ENCODE data around the gene MARCHF5. TPM values are rescaled to one million over a fixed set of nuclear protein-coding genes. Genes with fewer than 3 reads are reported as not detected.

Gene MARCHF5
- total and polyA plus RNA-seq, 2 of the 8 experiments (the other 6 are each of a cell fraction or from before 2014, with no cell fraction given), result 8.7 to 26.8 TPM

DNA sequence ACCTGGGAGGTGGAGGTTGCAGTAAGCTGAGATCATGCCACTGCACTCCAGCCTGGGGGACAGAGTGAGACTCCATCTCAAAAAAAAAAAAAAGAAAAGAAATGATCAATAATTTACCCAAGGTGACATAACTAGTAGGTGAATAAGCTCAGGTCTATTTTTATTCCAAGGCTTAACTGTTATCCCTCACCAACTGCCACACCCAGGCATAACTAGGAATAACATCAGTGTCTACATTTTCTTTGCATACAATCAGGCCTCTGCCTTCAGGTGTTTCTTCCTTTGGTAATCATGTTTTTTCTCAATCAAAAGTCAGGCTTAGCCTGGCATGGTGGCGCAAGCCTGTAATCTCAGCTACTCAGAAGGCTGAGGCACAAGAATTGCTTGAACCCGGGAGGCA lies 26.7 kb upstream of the MARCHF5 start:
- Histone ChIP-seq H3K14ac (ENCODE audit: insufficient read length) (no peak overlapping the region), H3K23me2 (ENCODE audit: low read depth, low read length) (no peaks in the 10 kb centered on the region), H3K27ac (ENCODE audit: low read depth, low read length) (no peak overlapping the region), H4K8ac (ENCODE audit: extremely low read depth, insufficient read depth, low read length) (no peak overlapping the region), H3K4me3 (ENCODE audit: extremely low read depth in 1 of 4, insufficient read depth in 2 of 4, low read depth in 3 of 4, low read length in 4 of 4) (no peak overlapping the region), H2BK15ac (ENCODE audit: low read length) (no peak overlapping the region), H3K27me3 (replicated peaks in 1 of 4; ENCODE audit: control insufficient read depth in 3 of 4, extremely low read depth in 1 of 4, insufficient read depth in 3 of 4, low read length in 3 of 4) (no peaks in the 10 kb centered on the region), H3K18ac (ENCODE audit: extremely low read depth, low read length) (no peak overlapping the region), H3K4me2 (ENCODE audit: insufficient read depth in 1 of 2, low read depth in 2 of 2, low read length in 2 of 2) (no peak overlapping the region), H3K23ac (ENCODE audit: insufficient read length) (no peak overlapping the region), H2AK5ac (ENCODE audit: low read depth, low read length) (no peak overlapping the region), H2AFZ (ENCODE audit: low read length) (no peak overlapping the region), H3K9me3 (ENCODE audit: insufficient read depth in 2 of 2, low read depth in 1 of 2, low read length in 1 of 2) (no peaks in the 10 kb centered on the region), H2BK120ac (replicated peaks; ENCODE audit: low read depth, low read length) (no peak overlapping the region), H3K79me2 (ENCODE audit: control insufficient read depth in 1 of 2, insufficient read depth in 2 of 2, low read length in 2 of 2) (no peaks in the 10 kb centered on the region), H4K91ac (replicated peaks; ENCODE audit: insufficient read length, low read length) (no peak overlapping the region), H3K56ac (replicated peaks; ENCODE audit: insufficient read length, low read depth, low read length) (no peak overlapping the region), H2BK20ac (ENCODE audit: low read length) (no peak overlapping the region), H2BK12ac (ENCODE audit: low read depth, low read length) (no peak overlapping the region), H3K36me3 (ENCODE audit: control insufficient read depth in 2 of 4, insufficient read depth in 4 of 4, low read length in 3 of 4) (no peaks in the 10 kb centered on the region), H3K9ac (replicated peaks in 1 of 4; ENCODE audit: extremely low read depth in 1 of 4, low read depth in 3 of 4, low read length in 3 of 4) (no peak overlapping the region), H3K79me1 (ENCODE audit: low read depth, low read length) (no peaks in the 10 kb centered on the region), H2BK5ac (ENCODE audit: low read depth, low read length) (no peak overlapping the region), H3K4ac (replicated peaks; ENCODE audit: insufficient read length, low read depth, low read length) (no peak overlapping the region), H4K20me1 (replicated peaks in 1 of 2; ENCODE audit: control insufficient read depth in 1 of 2, insufficient read depth in 2 of 2, low read length in 2 of 2) (no peaks in the 10 kb centered on the region), H4K5ac (ENCODE audit: insufficient read length, low read depth, low read length) (no peak overlapping the region), H3K4me1 (replicated peaks in 1 of 4; ENCODE audit: control insufficient read depth in 3 of 4, insufficient read depth in 4 of 4, low read length in 3 of 4) (no peaks in the 10 kb centered on the region)
- ChIA-PET CTCF (ENCODE audit: partially characterized antibody) (interaction anchor here (0.6 to 0.8 kb wide), 3 partner anchors 27 to 1333 kb away, joined by 3 read pairs; partner anchors contain the start of genes CPEB3 and MARCHF5), POLR2A (ENCODE audit: partially characterized antibody) (no interaction called here)
- FAIRE-seq (no peak), DNase-seq (ENCODE audit: low read depth in 1 of 2, low spot score in 2 of 2) (no peak)
- WGBS, 2 experiments (ENCODE audit: extremely low coverage in 1 of 2, insufficient coverage in 1 of 2, insufficient read length in 1 of 2, insufficient replicate concordance in 2 of 2, low coverage in 1 of 2, low lambda C conversion rate in 2 of 2, missing lambda C conversion rate in 1 of 2), result 86% methylated on average over 2 of the region's 2 CpGs; no CpG with 5 or more reads in 1 of the 2 experiments
- TF ChIP-seq, protein P1, sequence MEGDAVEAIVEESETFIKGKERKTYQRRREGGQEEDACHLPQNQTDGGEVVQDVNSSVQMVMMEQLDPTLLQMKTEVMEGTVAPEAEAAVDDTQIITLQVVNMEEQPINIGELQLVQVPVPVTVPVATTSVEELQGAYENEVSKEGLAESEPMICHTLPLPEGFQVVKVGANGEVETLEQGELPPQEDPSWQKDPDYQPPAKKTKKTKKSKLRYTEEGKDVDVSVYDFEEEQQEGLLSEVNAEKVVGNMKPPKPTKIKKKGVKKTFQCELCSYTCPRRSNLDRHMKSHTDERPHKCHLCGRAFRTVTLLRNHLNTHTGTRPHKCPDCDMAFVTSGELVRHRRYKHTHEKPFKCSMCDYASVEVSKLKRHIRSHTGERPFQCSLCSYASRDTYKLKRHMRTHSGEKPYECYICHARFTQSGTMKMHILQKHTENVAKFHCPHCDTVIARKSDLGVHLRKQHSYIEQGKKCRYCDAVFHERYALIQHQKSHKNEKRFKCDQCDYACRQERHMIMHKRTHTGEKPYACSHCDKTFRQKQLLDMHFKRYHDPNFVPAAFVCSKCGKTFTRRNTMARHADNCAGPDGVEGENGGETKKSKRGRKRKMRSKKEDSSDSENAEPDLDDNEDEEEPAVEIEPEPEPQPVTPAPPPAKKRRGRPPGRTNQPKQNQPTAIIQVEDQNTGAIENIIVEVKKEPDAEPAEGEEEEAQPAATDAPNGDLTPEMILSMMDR (IDR thresholded peaks at IDR 0.05; ENCODE audit: control extremely low read depth in 1 of 3, insufficient read depth in 1 of 3, low read depth in 1 of 3, low read length in 3 of 3), result no peak
- TF ChIP-seq BCL11A (IDR thresholded peaks at IDR 0.05; ENCODE audit: low read depth in 2 of 2, low read length in 2 of 2) (no peak), GTF2F1 (IDR thresholded peaks at IDR 0.05; ENCODE audit: borderline replicate concordance, low read depth, low read length) (no peak), TAF7 (optimal IDR thresholded peaks at IDR 0.05; ENCODE audit: borderline replicate concordance, low read depth, low read length) (no peak), HDAC2 (IDR thresholded peaks at IDR 0.05; ENCODE audit: borderline replicate concordance in 1 of 2, low read depth in 2 of 2, low read length in 2 of 2) (no peak), GABPA (IDR thresholded peaks at IDR 0.05; ENCODE audit: borderline replicate concordance, insufficient read depth, low read length) (no peak)
- TF ChIP-seq, protein P2, sequence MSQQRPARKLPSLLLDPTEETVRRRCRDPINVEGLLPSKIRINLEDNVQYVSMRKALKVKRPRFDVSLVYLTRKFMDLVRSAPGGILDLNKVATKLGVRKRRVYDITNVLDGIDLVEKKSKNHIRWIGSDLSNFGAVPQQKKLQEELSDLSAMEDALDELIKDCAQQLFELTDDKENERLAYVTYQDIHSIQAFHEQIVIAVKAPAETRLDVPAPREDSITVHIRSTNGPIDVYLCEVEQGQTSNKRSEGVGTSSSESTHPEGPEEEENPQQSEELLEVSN (IDR thresholded peaks at IDR 0.05), result no peak

Measured in H1 (cell line).